Pancreas (tissue), 10 donors: ENCODE data around the gene AFM. TPM values are rescaled to one million over a fixed set of nuclear protein-coding genes. Genes with fewer than 3 reads are reported as not detected.

ENCODE experiments used
- ATAC-seq, 4 donors: fragments of 200-7000 bp; cut with Tn5 transposase; one replicate each; pipeline versions ENCODE4 v1.8.0 to v1.9.1; 2020; ENCODE audit warnings: mild to moderate bottlenecking in 4 of 4, moderate library complexity in 4 of 4
- DNase-seq, 6 donors: peaks; one replicate each; pipeline ENCODE4 v3.0.0-alpha.2; 2020
- FAIRE-seq: peaks from 2 replicates; lab custom pipeline; 2012; peaks lifted over from hg19 to GRCh38; lab: Jason Lieb, UNC
- H3K27ac ChIP-seq, 4 donors: fragments of 200-600 bp; sonication (generic); 1 replicate in 3 of 4; 2 replicates in 1 of 4; pipeline versions ENCODE4 v1.5.0 to v1.8.0; 2020
- H3K27me3 ChIP-seq, 4 donors: fragments of 200-600 bp; one replicate each; pipeline ENCODE4 v1.8.0; 2021
- H3K36me3 ChIP-seq, 3 donors: fragments of 200-600 bp; sonication (generic) in 1 of 3; one replicate each; pipeline versions ENCODE4 v1.5.0 to v1.8.0; 2020 to 2021
- H3K4me1 ChIP-seq, 3 donors: fragments of 200-600 bp; one replicate each; pipeline ENCODE4 v1.8.0; 2021
- H3K4me3 ChIP-seq, 4 donors: fragments of 200-600 bp; sonication (generic) in 2 of 4; one replicate each; pipeline versions ENCODE4 v1.5.0 to v1.8.0; 2020 to 2021
- H3K9me3 ChIP-seq, 4 donors: fragments of 200-600 bp; one replicate each; pipeline ENCODE4 v1.8.0; 2021
- CTCF ChIP-seq, 4 donors: fragments of 200-600 bp; sonication (generic) in 3 of 4; IDR thresholded peaks; one replicate each; pipeline versions ENCODE4 v1.5.0 to v1.8.0; 2021; ENCODE audit warnings: antibody characterized with exemption in 4 of 4
- WGBS, 2 donors: extraction: QIAGEN DNeasy Blood & Tissue Kit; methylation state at CpG; one replicate each; pipeline ENCODE4 v1.1.7; 2013; 5-methylcytosine and 5-hydroxymethylcytosine counted together
- intact Hi-C, 3 donors: fragments of 100-400 bp; cut with DNase I; formaldehyde crosslinking; loops; one replicate each; pipeline versions ENCODE4 v1.11.1 to v1.14.2; 2022
- polyA plus RNA-seq, 2 donors: library from polyadenylated mRNA; stranded (reverse); fragments of 200-250 nt; gene quantifications; one replicate each; pipeline ENCODE4 v1.2.3, GENCODE V29; 2013
- total RNA-seq, 6 donors: library from RNA; stranded (reverse); fragmentation: NEBNext Ultra II Directional in 4 of 6; extraction: Animal tissue kit (Norgen Biotek cat#: 25700) in 4 of 6; gene quantifications; one replicate each; pipeline versions ENCODE4 v1.2.1 to v1.2.4, GENCODE V29; 2021 to 2023
- donor health status: healthy with polysubstance abuse.
- donor health status: DM: no; HTN: no; CAD: no; lungs with moderate emphysema.
- donor health status: DM: no; HTN: no; CAD: no.
- donor health status: control.
- donor health status: control.
- donor health status: Bipolar disorder and iron deficiency.
- donor health status: DM: yes; HTN: yes; CAD: no.
- donor health status: DM: no; HTN: no; CAD: no.
- donor health status: DM: no; HTN: no; CAD: no.
- donor health status: DM: yes; HTN: yes; CAD: no.

AFM gene
- total and polyA plus RNA-seq, 8 donors, result 0.08 to 0.82 (median 0.21) TPM

- H3K36me3 ChIP-seq, result no peaks in the 10 kb centered on the region
- intact Hi-C loops, result no loop called here
- H3K27me3 ChIP-seq, result no peaks in the 10 kb centered on the region
- H3K9me3 ChIP-seq, result no peaks in the 10 kb centered on the region
- DNase-seq (no peak), FAIRE-seq (no peak), ATAC-seq (no peak)
- TF ChIP-seq CTCF (IDR thresholded peaks at IDR 0.05), result no peak
- H3K27ac ChIP-seq, result no peak overlapping the region
- peaks cover 0 to 4% (median 4%) of the 10 kb centered on the region in 3 donors for H3K4me1 ChIP-seq
- no peak overlapping the region for H3K4me3 ChIP-seq
- 77 to 80% methylated on average over 2 of the region's 2 CpGs for WGBS, 2 donors
Measured at GRCh38 chr4:73438582-73439215, 42.8 kb upstream of the AFM start.

- DNase-seq (no peak), FAIRE-seq (no peak), ATAC-seq (no peak)
- H3K9me3 ChIP-seq, result no peaks in the 10 kb centered on the region
- H3K27ac ChIP-seq, result no peak overlapping the region
- 89 to 95% methylated on average over 2 of the region's 2 CpGs for WGBS, 2 donors
- peaks cover 0 to 4% (median 4%) of the 10 kb centered on the region in 3 donors for H3K4me1 ChIP-seq
- no peak overlapping the region for H3K4me3 ChIP-seq
- H3K27me3 ChIP-seq, result no peaks in the 10 kb centered on the region
- H3K36me3 ChIP-seq, result no peaks in the 10 kb centered on the region
- intact Hi-C loops, result no loop called here
- no peak for TF ChIP-seq CTCF (IDR thresholded peaks at IDR 0.05)
Measured at GRCh38 chr4:73439445-73439844, 42.1 kb upstream of the AFM start.

GRCh38 chr4:73439991-73440390 lies 41.6 kb upstream of the AFM start:
- intact Hi-C loops, result loop anchor here in 1 of 3 donors (10.0 kb wide), 1 partner anchor 85 kb away; no protein-coding TSS in a partner anchor

GRCh38 chr4:73440653-73441052 lies 40.9 kb upstream of the AFM start:
- Histone ChIP-seq H3K4me3 (no peak overlapping the region), H3K27me3 (no peaks in the 10 kb centered on the region), H3K9me3 (no peaks in the 10 kb centered on the region), H3K36me3 (no peaks in the 10 kb centered on the region), H3K27ac (no peak overlapping the region), H3K4me1 (peaks cover 0 to 4% (median 4%) of the 10 kb centered on the region in 3 donors)
- WGBS, 2 donors, result 92 to 96% methylated on average over 3 of the region's 3 CpGs
- TF ChIP-seq CTCF (IDR thresholded peaks at IDR 0.05), result no peak
- intact Hi-C loops, result loop anchor here in 1 of 3 donors (10.0 kb wide), 1 partner anchor 86 kb away; no protein-coding TSS in a partner anchor
- FAIRE-seq (no peak), ATAC-seq (no peak), DNase-seq (no peak)

More at GRCh38 chr4:73439991-73440390, 41.6 kb upstream of the AFM start:
- no peak for DNase-seq
- FAIRE-seq, result no peak
- no peak overlapping the region for H3K4me3 ChIP-seq
- no peak for ATAC-seq
- no peaks in the 10 kb centered on the region for H3K36me3 ChIP-seq
- no peaks in the 10 kb centered on the region for H3K9me3 ChIP-seq
- no peak overlapping the region for H3K27ac ChIP-seq
- H3K4me1 ChIP-seq, result peaks cover 0 to 4% (median 4%) of the 10 kb centered on the region in 3 donors
- 76 to 91% methylated on average over 3 of the region's 3 CpGs for WGBS, 2 donors
- H3K27me3 ChIP-seq, result no peaks in the 10 kb centered on the region
- TF ChIP-seq CTCF (IDR thresholded peaks at IDR 0.05), result no peak

GRCh38 chr4:73442275-73442674 lies 39.3 kb upstream of the AFM start:
- WGBS, 2 donors, result 29% methylated on average over 5 of the region's 5 CpGs
- H3K27me3 ChIP-seq, result no peaks in the 10 kb centered on the region
- peak in 2 of 4 donors; percentile 25 to 37 for ATAC-seq

More at GRCh38 chr4:73442275-73442674, 39.3 kb upstream of the AFM start:
- no peaks in the 10 kb centered on the region for H3K9me3 ChIP-seq
- no peaks in the 10 kb centered on the region for H3K36me3 ChIP-seq
- peak overlapping the region in 1 of 4 donors; percentile 13 for H3K4me3 ChIP-seq
- H3K4me1 ChIP-seq, result peaks cover 0 to 4% (median 4%) of the 10 kb centered on the region in 3 donors
- FAIRE-seq (no peak), DNase-seq (no peak)
- no peak for TF ChIP-seq CTCF (IDR thresholded peaks at IDR 0.05)
- intact Hi-C loops, result loop anchor here in 1 of 3 donors (10.0 kb wide), 1 partner anchor 87 kb away; no protein-coding TSS in a partner anchor
- no peak overlapping the region for H3K27ac ChIP-seq
